Tibial nerve (tissue), 4 donors: ENCODE measurements around the gene CACNA1I. TPM values are rescaled to one million over a fixed set of nuclear protein-coding genes. Genes with fewer than 3 reads are reported as not detected.

Experiments used
- DNase-seq, 2 donors: peaks; one replicate each; pipeline ENCODE4 v3.0.0-alpha.2; 2019; ENCODE audit warnings: low spot score in 2 of 2
- H3K27ac ChIP-seq, 4 donors: fragments of 200-600 bp; sonication (generic) in 3 of 4; one replicate each; pipeline ENCODE4 v1.5.1; 2017 to 2019; ENCODE audit warnings: mild to moderate bottlenecking in 1 of 4
- H3K27me3 ChIP-seq, 2 donors: fragments of 200-600 bp; sonication (generic) in 1 of 2; one replicate each; pipeline versions ENCODE4 v1.5.1 to v1.6.0; 2017 to 2019
- H3K36me3 ChIP-seq, 3 donors: fragments of 200-600 bp; sonication (generic); one replicate each; pipeline ENCODE4 v1.5.1; 2018 to 2019
- H3K4me1 ChIP-seq, 4 donors: fragments of 200-600 bp; sonication (generic) in 3 of 4; one replicate each; pipeline ENCODE4 v1.5.1; 2017 to 2019
- H3K4me3 ChIP-seq, 4 donors: fragments of 200-600 bp; sonication (generic) in 3 of 4; one replicate each; pipeline ENCODE4 v1.5.1; 2017 to 2019; ENCODE audit warnings: mild to moderate bottlenecking in 1 of 4, moderate library complexity in 1 of 4
- H3K9me3 ChIP-seq, 4 donors: fragments of 200-600 bp; sonication (generic) in 3 of 4; one replicate each; pipeline ENCODE4 v1.5.1; 2017 to 2019
- CTCF ChIP-seq, 5 experiments: fragments of 200-600 bp in 3 of 5; fragments of 450-650 bp in 2 of 5; sonication (generic) in 3 of 5; IDR thresholded peaks; one replicate each; pipeline ENCODE4 v1.5.1; 2016 to 2019; ENCODE audit warnings: antibody characterized with exemption in 5 of 5, mild to moderate bottlenecking in 3 of 5, moderate library complexity in 2 of 5
- EP300 ChIP-seq, 2 donors: sonication (generic); formaldehyde crosslinking; IDR thresholded peaks; one replicate each; pipeline ENCODE4 v1.6.1; 2017; ENCODE audit warnings: antibody characterized with exemption in 2 of 2, mild to moderate bottlenecking in 1 of 2
- POLR2A ChIP-seq, 2 donors: fragments of 450-650 bp; IDR thresholded peaks; one replicate each; pipeline ENCODE4 v1.6.1; 2017; ENCODE audit warnings: antibody characterized with exemption in 2 of 2, mild to moderate bottlenecking in 2 of 2, moderate library complexity in 2 of 2
- WGBS, 2 donors: methylation state at CpG; one replicate each; pipeline ENCODE4 v1.1.5; 2018; 5-methylcytosine and 5-hydroxymethylcytosine counted together
- total RNA-seq, 4 donors: library from RNA; depleted of rRNA; stranded (reverse); fragments of >200 nt; gene quantifications; one replicate each; pipeline ENCODE4 v1.1.0, GENCODE V29; 2016

Gene CACNA1I
- total RNA-seq, 4 donors from 2014 or later = 0.42 to 0.78 (median 0.52) TPM

- no peak overlapping the region for H3K4me3 ChIP-seq
- no peak for DNase-seq
- H3K4me1 ChIP-seq = no peaks in the 10 kb centered on the region
- 84 to 92% methylated on average over 2 of the region's 2 CpGs for WGBS, 2 donors
- no peaks in the 10 kb centered on the region for H3K27me3 ChIP-seq
- H3K36me3 ChIP-seq = no peaks in the 10 kb centered on the region
- TF ChIP-seq POLR2A (IDR thresholded peaks at IDR 0.05) = no peak
- no peak for TF ChIP-seq EP300 (IDR thresholded peaks at IDR 0.05)
- no peak for TF ChIP-seq CTCF (IDR thresholded peaks at IDR 0.05)
- H3K27ac ChIP-seq = no peak overlapping the region
- peaks cover 0 to 13% (median 0%) of the 10 kb centered on the region in 4 donors for H3K9me3 ChIP-seq
These were observed 68.4 kb downstream of the CACNA1I start for GRCh38 chr22:39638958-39639357.

- Histone ChIP-seq H3K4me1 (no peaks in the 10 kb centered on the region), H3K4me3 (no peak overlapping the region), H3K9me3 (peaks cover 0 to 5% (median 0%) of the 10 kb centered on the region in 4 donors), H3K27ac (no peak overlapping the region), H3K27me3 (no peaks in the 10 kb centered on the region), H3K36me3 (no peaks in the 10 kb centered on the region)
- no peak for DNase-seq
- TF ChIP-seq CTCF (IDR thresholded peaks at IDR 0.05) = no peak
- no peak for TF ChIP-seq EP300 (IDR thresholded peaks at IDR 0.05)
- no peak for TF ChIP-seq POLR2A (IDR thresholded peaks at IDR 0.05)
- WGBS, 2 donors = 72 to 80% methylated on average over 9 of the region's 9 CpGs
These were observed 71.2 kb downstream of the CACNA1I start for GRCh38 chr22:39641660-39642310.

GRCh38 chr22:39643311-39644083 is 72.9 kb downstream of the CACNA1I start:
- Histone ChIP-seq H3K27ac (no peak overlapping the region), H3K4me1 (no peaks in the 10 kb centered on the region), H3K9me3 (peaks cover 0 to 5% (median 0%) of the 10 kb centered on the region in 4 donors), H3K4me3 (no peak overlapping the region), H3K27me3 (no peaks in the 10 kb centered on the region), H3K36me3 (no peaks in the 10 kb centered on the region)
- no peak for TF ChIP-seq CTCF (IDR thresholded peaks at IDR 0.05)
- TF ChIP-seq EP300 (IDR thresholded peaks at IDR 0.05) = no peak
- TF ChIP-seq POLR2A (IDR thresholded peaks at IDR 0.05) = no peak
- no peak for DNase-seq
- WGBS, 2 donors = 74 to 80% methylated on average over 9 of the region's 9 CpGs

- H3K4me3 ChIP-seq = no peak overlapping the region
- TF ChIP-seq POLR2A (IDR thresholded peaks at IDR 0.05) (no peak), CTCF (IDR thresholded peaks at IDR 0.05) (no peak), EP300 (IDR thresholded peaks at IDR 0.05) (no peak)
- H3K9me3 ChIP-seq = no peaks in the 10 kb centered on the region
- DNase-seq = no peak
- no peaks in the 10 kb centered on the region for H3K36me3 ChIP-seq
- H3K27ac ChIP-seq = no peak overlapping the region
- H3K27me3 ChIP-seq = no peaks in the 10 kb centered on the region
- H3K4me1 ChIP-seq = no peaks in the 10 kb centered on the region
- 73% methylated on average over 5 of the region's 6 CpGs; no CpG with 5 or more reads in 1 of the 2 donors for WGBS, 2 donors
These were observed 75.0 kb downstream of the CACNA1I start for GRCh38 chr22:39645532-39645931.
